Activated CD8-positive, alpha-beta T cell treated with anti-CD3 and anti-CD28 coated beads, Interleukin-2, amount 10 ng/mL, durations not matched to agents 7 days and 5 days (primary cell): ENCODE results near the gene FAAP100. TPM values are rescaled to one million over a fixed set of nuclear protein-coding genes. Genes with fewer than 3 reads are reported as not detected.

Experiments used
- ATAC-seq: fragments of 150-1000 bp; cut with Tn5 transposase; one replicate; pipeline ENCODE4 v1.10.0; 2021; ENCODE audit warnings: moderate library complexity
- CTCF ChIA-PET: fragments of 350-600 bp; sonication (Branson Sonifier 250); formaldehyde crosslinking; loops from one replicate; lab custom pipeline; 2021; ENCODE audit warnings: antibody characterized with exemption; lab: Charles Lee
- POLR2A ChIA-PET: fragments of 350-600 bp; sonication (Branson Sonifier 250); formaldehyde crosslinking; loops from one replicate; lab custom pipeline; 2021; ENCODE audit warnings: antibody characterized with exemption; lab: Charles Lee
- DNase-seq: peaks from one replicate; pipeline ENCODE4 v3.0.0-alpha.2; 2020
- H3K27ac Mint-ChIP-seq: one replicate; pipeline ENCODE4 v1.8.0; 2021; ENCODE audit warnings: mild to moderate bottlenecking, mixed read lengths
- H3K27me3 Mint-ChIP-seq: one replicate; pipeline ENCODE4 v1.8.0; 2021; ENCODE audit warnings: low read depth, mixed read lengths
- H3K36me3 Mint-ChIP-seq: one replicate; pipeline ENCODE4 v1.8.0; 2021; ENCODE audit warnings: low read depth, mixed read lengths
- H3K4me1 Mint-ChIP-seq: one replicate; pipeline ENCODE4 v1.8.0; 2021; ENCODE audit warnings: low read depth, mixed read lengths
- H3K4me3 Mint-ChIP-seq: one replicate; pipeline ENCODE4 v1.8.0; 2021; ENCODE audit warnings: mild to moderate bottlenecking, mixed read lengths
- H3K9me3 Mint-ChIP-seq: one replicate; pipeline ENCODE4 v1.8.0; 2022; ENCODE audit warnings: mixed read lengths; ENCODE audit not compliant: insufficient read depth
- total RNA-seq, 2 experiments: library from RNA; stranded (reverse); gene quantifications; one replicate each; pipeline ENCODE4 v1.2.3, GENCODE V29; 2021

FAAP100 gene
- total RNA-seq, 2 experiments from 2014 or later = 39.2 to 43.6 TPM

- ChIA-PET CTCF (interaction anchor here (0.6 kb wide), 1 partner anchor 32 kb away, joined by 4 read pairs; no protein-coding TSS in a partner anchor), POLR2A (no interaction called here)
These were observed 23.7 kb upstream of the FAAP100 start for GRCh38 chr17:81575836-81576235.

GRCh38 chr17:81574643-81574956 lies 22.4 kb upstream of the FAAP100 start:
- no peak overlapping the region for H3K4me3 Mint-ChIP-seq
- no peaks in the 10 kb centered on the region for H3K27me3 Mint-ChIP-seq
- DNase-seq (no peak), ATAC-seq (no peak)
- ChIA-PET POLR2A (no interaction called here), CTCF (interaction anchor here (2.2 kb wide), 1 partner anchor 27 kb away, joined by 7 read pairs; no protein-coding TSS in a partner anchor)
- H3K9me3 Mint-ChIP-seq = no peaks in the 10 kb centered on the region
- no peak overlapping the region for H3K27ac Mint-ChIP-seq
- H3K36me3 Mint-ChIP-seq = peaks cover 44% of the 10 kb centered on the region
- H3K4me1 Mint-ChIP-seq = no peaks in the 10 kb centered on the region

More at GRCh38 chr17:81575836-81576235, 23.7 kb upstream of the FAAP100 start:
- ATAC-seq = no peak
- Mint-ChIP-seq H3K9me3 (no peaks in the 10 kb centered on the region), H3K36me3 (peaks cover 43% of the 10 kb centered on the region), H3K27ac (no peak overlapping the region), H3K4me1 (no peaks in the 10 kb centered on the region), H3K27me3 (no peaks in the 10 kb centered on the region), H3K4me3 (no peak overlapping the region)
- no peak for DNase-seq

DNA sequence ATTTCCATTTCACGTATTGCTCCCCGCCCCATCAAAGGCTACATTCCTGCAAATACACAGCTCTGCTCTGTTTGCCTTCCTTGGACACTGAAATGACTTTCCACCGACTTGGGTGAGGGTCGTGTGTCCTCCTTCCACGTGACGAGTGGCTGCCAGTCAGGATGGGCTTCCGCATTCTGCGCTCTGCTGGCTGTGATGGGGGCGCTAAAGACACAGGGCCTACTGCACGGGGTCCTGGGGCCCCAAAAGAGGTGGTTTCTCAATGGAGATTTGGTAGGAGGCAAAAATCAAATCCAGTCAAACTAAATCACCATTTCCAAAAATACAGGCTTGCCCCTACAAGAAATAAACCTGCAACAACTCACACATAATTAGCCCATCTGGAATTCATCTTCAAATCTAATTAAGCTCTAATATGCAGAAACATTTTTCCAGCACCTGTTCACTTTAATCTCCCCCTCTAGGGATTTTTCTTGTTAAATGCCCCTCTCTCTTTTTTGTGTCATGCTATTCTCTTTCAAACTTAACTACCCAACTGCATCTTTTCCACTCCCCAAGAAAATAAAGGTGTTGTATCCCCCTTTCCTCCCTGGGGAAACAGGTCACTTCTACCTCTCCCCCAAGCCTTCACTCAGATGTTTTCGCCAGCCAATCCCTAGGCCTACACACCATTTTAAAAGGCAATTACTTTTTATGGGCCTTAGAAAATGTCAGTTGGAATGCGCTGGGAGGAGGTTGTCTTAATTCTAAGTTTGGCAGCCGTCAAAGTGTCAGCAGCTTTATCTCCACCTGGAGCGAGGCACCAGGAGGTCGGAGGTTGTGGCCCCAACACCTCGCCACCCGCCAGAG lies 21.9 kb upstream of the FAAP100 start:
- Mint-ChIP-seq H3K9me3 (no peaks in the 10 kb centered on the region), H3K4me1 (no peaks in the 10 kb centered on the region), H3K36me3 (peaks cover 41% of the 10 kb centered on the region), H3K27me3 (no peaks in the 10 kb centered on the region), H3K27ac (no peak overlapping the region), H3K4me3 (no peak overlapping the region)
- POLR2A ChIA-PET = no interaction called here
- CTCF ChIA-PET = interaction anchor here (2.2 kb wide), 1 partner anchor 27 kb away, joined by 7 read pairs; no protein-coding TSS in a partner anchor
- ATAC-seq (no peak), DNase-seq (no peak)

- H3K9me3 Mint-ChIP-seq = no peaks in the 10 kb centered on the region
- DNase-seq = no peak
- peaks cover 43% of the 10 kb centered on the region for H3K36me3 Mint-ChIP-seq
- H3K27ac Mint-ChIP-seq = no peak overlapping the region
- ChIA-PET CTCF (interaction anchor here (2.2 kb wide), 1 partner anchor 29 kb away, joined by 7 read pairs; no protein-coding TSS in a partner anchor), POLR2A (no interaction called here)
- H3K4me1 Mint-ChIP-seq = no peaks in the 10 kb centered on the region
- no peak for ATAC-seq
- H3K4me3 Mint-ChIP-seq = no peak overlapping the region
- no peaks in the 10 kb centered on the region for H3K27me3 Mint-ChIP-seq
These were observed 20.5 kb upstream of the FAAP100 start for GRCh38 chr17:81572563-81573168.

- no peak overlapping the region for H3K4me3 Mint-ChIP-seq
- peaks cover 52% of the 10 kb centered on the region for H3K36me3 Mint-ChIP-seq
- H3K9me3 Mint-ChIP-seq = no peaks in the 10 kb centered on the region
- H3K27me3 Mint-ChIP-seq = no peaks in the 10 kb centered on the region
- DNase-seq (no peak), ATAC-seq (no peak)
- no peaks in the 10 kb centered on the region for H3K4me1 Mint-ChIP-seq
- CTCF ChIA-PET = interaction anchor here (0.8 kb wide), 1 partner anchor 31 kb away, joined by 3 read pairs; no protein-coding TSS in a partner anchor
- no peak overlapping the region for H3K27ac Mint-ChIP-seq
- POLR2A ChIA-PET = no interaction called here
These were observed 18.8 kb upstream of the FAAP100 start for GRCh38 chr17:81570964-81571363.

GRCh38 chr17:81569986-81570514 lies 17.9 kb upstream of the FAAP100 start:
- no peak for ATAC-seq
- Mint-ChIP-seq H3K4me3 (no peak overlapping the region), H3K4me1 (peaks cover under 1% of the 10 kb centered on the region), H3K9me3 (no peaks in the 10 kb centered on the region), H3K27ac (no peak overlapping the region), H3K27me3 (no peaks in the 10 kb centered on the region), H3K36me3 (peaks cover 57% of the 10 kb centered on the region)
- DNase-seq = no peak
- POLR2A ChIA-PET = no interaction called here
- CTCF ChIA-PET = interaction anchor here (3.9 kb wide), 1 partner anchor 31 kb away, joined by 14 read pairs; no protein-coding TSS in a partner anchor

DNA sequence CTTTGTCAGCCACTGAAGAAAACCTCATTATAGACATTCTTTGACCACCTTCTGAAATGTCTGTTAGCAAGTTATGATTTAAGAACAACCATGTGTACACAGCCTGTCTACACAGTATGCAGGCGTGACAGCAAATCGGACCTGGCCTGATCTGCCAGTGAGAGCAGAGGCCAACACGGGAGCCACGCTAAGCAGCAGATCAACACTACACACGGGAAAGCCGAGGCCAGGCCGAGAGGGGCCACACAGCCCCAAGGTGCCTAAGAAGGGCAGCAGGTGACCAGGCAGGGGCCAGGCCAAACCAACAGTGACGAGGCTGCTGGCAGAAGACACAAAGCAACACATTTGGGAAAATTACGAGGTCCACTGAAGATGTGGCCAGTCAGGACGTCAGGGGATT lies 16.3 kb upstream of the FAAP100 start:
- H3K4me3 Mint-ChIP-seq = no peak overlapping the region
- ATAC-seq (no peak), DNase-seq (no peak)
- POLR2A ChIA-PET = no interaction called here
- peaks cover 5% of the 10 kb centered on the region for H3K4me1 Mint-ChIP-seq
- H3K27me3 Mint-ChIP-seq = no peaks in the 10 kb centered on the region
- CTCF ChIA-PET = interaction anchor here (3.9 kb wide), 1 partner anchor 33 kb away, joined by 14 read pairs; no protein-coding TSS in a partner anchor
- H3K9me3 Mint-ChIP-seq = no peaks in the 10 kb centered on the region
- H3K36me3 Mint-ChIP-seq = peaks cover 57% of the 10 kb centered on the region
- H3K27ac Mint-ChIP-seq = no peak overlapping the region

GRCh38 chr17:81567191-81567590 lies 15.0 kb upstream of the FAAP100 start:
- CTCF ChIA-PET = interaction anchor here (1.5 to 3.9 kb wide), 2 partner anchors 15 to 34 kb away, joined by 4 to 14 read pairs; partner anchors contain the start of gene FAAP100

GRCh38 chr17:81566461-81567126 lies 14.4 kb upstream of the FAAP100 start:
- DNase-seq = no peak
- Mint-ChIP-seq H3K4me3 (no peak overlapping the region), H3K9me3 (no peaks in the 10 kb centered on the region), H3K27ac (peak overlapping the region; percentile 66), H3K36me3 (peaks cover 54% of the 10 kb centered on the region), H3K4me1 (peaks cover 5% of the 10 kb centered on the region), H3K27me3 (no peaks in the 10 kb centered on the region)
- ChIA-PET CTCF (interaction anchor here (1.5 to 3.9 kb wide), 2 partner anchors 14 to 35 kb away, joined by 4 to 14 read pairs; partner anchors contain the start of gene FAAP100), POLR2A (no interaction called here)
- no peak for ATAC-seq

More at GRCh38 chr17:81567191-81567590, 15.0 kb upstream of the FAAP100 start:
- H3K4me3 Mint-ChIP-seq = no peak overlapping the region
- H3K27ac Mint-ChIP-seq = no peak overlapping the region
- DNase-seq = no peak
- ATAC-seq = no peak
- H3K9me3 Mint-ChIP-seq = no peaks in the 10 kb centered on the region
- POLR2A ChIA-PET = no interaction called here
- H3K27me3 Mint-ChIP-seq = no peaks in the 10 kb centered on the region
- peaks cover 5% of the 10 kb centered on the region for H3K4me1 Mint-ChIP-seq
- H3K36me3 Mint-ChIP-seq = peaks cover 56% of the 10 kb centered on the region

DNA sequence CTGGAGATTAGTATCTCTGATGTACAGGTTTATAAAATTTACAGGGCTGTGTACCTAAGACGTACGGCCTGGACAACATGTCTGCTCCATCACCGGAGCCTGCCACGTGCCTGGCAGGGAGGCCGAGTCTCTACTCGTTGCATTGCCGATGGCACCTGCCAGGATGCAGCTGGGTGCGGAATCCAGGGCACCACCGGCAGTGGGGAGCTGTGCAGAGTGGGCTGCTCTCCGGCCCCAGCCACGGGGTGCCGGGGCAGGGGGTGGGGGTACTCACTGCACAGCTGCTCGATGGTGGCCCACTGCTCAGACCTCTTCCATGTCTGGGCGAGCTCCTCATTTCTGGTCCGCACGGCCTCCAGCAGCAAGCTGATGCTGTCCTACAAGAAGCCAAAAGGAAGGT lies 13.1 kb upstream of the FAAP100 start:
- Mint-ChIP-seq H3K27me3 (no peaks in the 10 kb centered on the region), H3K27ac (no peak overlapping the region), H3K4me3 (no peak overlapping the region), H3K36me3 (peaks cover 59% of the 10 kb centered on the region), H3K4me1 (peaks cover 5% of the 10 kb centered on the region), H3K9me3 (no peaks in the 10 kb centered on the region)
- ChIA-PET POLR2A (no interaction called here), CTCF (no interaction called here)
- ATAC-seq (no peak), DNase-seq (no peak)

- ChIA-PET CTCF (no interaction called here), POLR2A (no interaction called here)
- Mint-ChIP-seq H3K36me3 (peaks cover 55% of the 10 kb centered on the region), H3K9me3 (no peaks in the 10 kb centered on the region), H3K27me3 (no peaks in the 10 kb centered on the region), H3K4me3 (no peak overlapping the region), H3K4me1 (peaks cover 5% of the 10 kb centered on the region), H3K27ac (no peak overlapping the region)
- ATAC-seq (no peak), DNase-seq (no peak)
These were observed 12.6 kb upstream of the FAAP100 start for GRCh38 chr17:81564778-81565177.
